ENCODE results near the gene KIF2C. TPM values are rescaled to one million over a fixed set of nuclear protein-coding genes. Genes with fewer than 3 reads are reported as not detected.
A peak's percentile ranks its signal among the peaks of the same experiment; 100 is the strongest.

The KIF2C gene
- total and polyA plus RNA-seq, 2 of the 4 experiments (the other 2 are of a cell fraction), result 31.6 to 45.0 TPM

GRCh38 chr1:44776730-44777068 lies 37.1 kb downstream of the KIF2C start:
- TF ChIP-seq CHD1 (IDR thresholded peaks at IDR 0.05; ENCODE audit: low read depth, low read length) (no peak), POLR2A (IDR thresholded peaks at IDR 0.05; ENCODE audit: low read depth, low read length) (no peak), BHLHE40 (IDR thresholded peaks at IDR 0.05; ENCODE audit: low read depth, low read length) (no peak), SMC3 (IDR thresholded peaks at IDR 0.05; ENCODE audit: low read depth, low read length) (no peak), RAD21 (IDR thresholded peaks at IDR 0.05; ENCODE audit: low read length) (no peak), FOS (IDR thresholded peaks at IDR 0.05; ENCODE audit: low read depth, low read length) (no peak), RCOR1 (IDR thresholded peaks at IDR 0.05; ENCODE audit: insufficient replicate concordance, low read length) (no peak), CEBPB (IDR thresholded peaks at IDR 0.05; ENCODE audit: low read depth, low read length) (no peak), USF2 (IDR thresholded peaks at IDR 0.05; ENCODE audit: low read depth, low read length) (no peak), CTCF (conservative IDR thresholded peaks at IDR 0.05; ENCODE audit: low read depth, low read length) (no peak), MAFK (IDR thresholded peaks at IDR 0.05; ENCODE audit: low read depth, low read length) (no peak), NFE2L2 (IDR thresholded peaks at IDR 0.05; ENCODE audit: low read depth, low read length) (no peak), RFX5 (IDR thresholded peaks at IDR 0.05; ENCODE audit: low read depth, low read length) (no peak), MXI1 (IDR thresholded peaks at IDR 0.05; ENCODE audit: borderline replicate concordance, low read depth, low read length) (no peak), MAZ (IDR thresholded peaks at IDR 0.05; ENCODE audit: borderline replicate concordance, low read depth, low read length) (no peak)
- TF ChIP-seq, protein P1, sequence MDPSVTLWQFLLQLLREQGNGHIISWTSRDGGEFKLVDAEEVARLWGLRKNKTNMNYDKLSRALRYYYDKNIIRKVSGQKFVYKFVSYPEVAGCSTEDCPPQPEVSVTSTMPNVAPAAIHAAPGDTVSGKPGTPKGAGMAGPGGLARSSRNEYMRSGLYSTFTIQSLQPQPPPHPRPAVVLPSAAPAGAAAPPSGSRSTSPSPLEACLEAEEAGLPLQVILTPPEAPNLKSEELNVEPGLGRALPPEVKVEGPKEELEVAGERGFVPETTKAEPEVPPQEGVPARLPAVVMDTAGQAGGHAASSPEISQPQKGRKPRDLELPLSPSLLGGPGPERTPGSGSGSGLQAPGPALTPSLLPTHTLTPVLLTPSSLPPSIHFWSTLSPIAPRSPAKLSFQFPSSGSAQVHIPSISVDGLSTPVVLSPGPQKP (IDR thresholded peaks at IDR 0.05; ENCODE audit: borderline replicate concordance, low read depth, low read length), result no peak
- intact Hi-C loops (cut with micrococcal nuclease) (loop anchor here (2.0 kb wide), 1 partner anchor 46 kb away; the partner anchor contains the start of gene RNU5D-1), in situ Hi-C loops (cut with MboI; ENCODE audit: low sequenced_read_pairs) (no loop called here), dilution Hi-C loops (cut with HindIII; ENCODE audit: low sequenced_read_pairs, unreplicated experiment) (no loop called here)
- no peak overlapping the region for H2BK20ac ChIP-seq (ENCODE audit: low read depth, low read length)
- H3K9me1 ChIP-seq (ENCODE audit: insufficient read depth, low read length), result peaks cover 19% of the 10 kb centered on the region
- ChIA-PET POLR2A (ENCODE audit: unreplicated experiment) (no interaction called here), CTCF (interaction anchor here (1.2 kb wide), 1 partner anchor 23 kb away, joined by 3 read pairs; the partner anchor contains the start of gene PLK3)
- peak overlapping the region; percentile 98 for H3K4me2 ChIP-seq (ENCODE audit: low read depth, low read length)
- H3K4ac ChIP-seq (ENCODE audit: low read depth, low read length), result peak overlapping the region; percentile 92
- H4K5ac ChIP-seq (ENCODE audit: low read depth, low read length), result no peak overlapping the region
- peak overlapping the region; percentile 99 for H2AK9ac ChIP-seq (replicated peaks; ENCODE audit: low read depth, low read length, poor library complexity)
- peak overlapping the region; percentile 93 for H3K14ac ChIP-seq (replicated peaks; ENCODE audit: low read depth, low read length)
- BruUV-seq (replicated peaks), result no TSS peak
- no peaks in the 10 kb centered on the region for H3K27me3 ChIP-seq (ENCODE audit: control insufficient read depth, insufficient read depth, low read length)
- ATAC-seq (ENCODE audit: low read depth) (no peak), DNase-seq (no peak)
- H3K4me3 ChIP-seq (ENCODE audit: insufficient read depth, low read depth, low read length), result peak overlapping the region; percentile 78
- H4K20me1 ChIP-seq (ENCODE audit: insufficient read depth, low read length), result peaks cover 51% of the 10 kb centered on the region
- H4K8ac ChIP-seq (ENCODE audit: low read depth in 2 of 2, low read length in 2 of 2), result no peak overlapping the region
- 42% methylated on average over 4 of the region's 12 CpGs; no CpG with 5 or more reads in 1 of the 2 experiments for WGBS, 2 experiments (ENCODE audit: extremely low coverage in 2 of 2, insufficient read length in 1 of 2)
- H2BK5ac ChIP-seq (ENCODE audit: low read depth, low read length, poor library complexity, severe bottlenecking), result peak overlapping the region; percentile 75
- no peak overlapping the region for H3K18ac ChIP-seq (ENCODE audit: low read depth, low read length)
- peak overlapping the region; percentile 95; the same call in 1 of the 2 replicates for H2AK5ac ChIP-seq (ENCODE audit: low read depth, low read length)
- H3K56ac ChIP-seq (ENCODE audit: extremely low read depth, insufficient read depth, low read length), result peak overlapping the region; percentile 69
- no peak overlapping the region for H2BK120ac ChIP-seq (ENCODE audit: low read depth, low read length)
- H3K23ac ChIP-seq (ENCODE audit: low read depth, low read length), result peak overlapping the region; percentile 89; the same call in 1 of the 2 replicates
- peak overlapping the region; percentile 80 for H3K27ac ChIP-seq (ENCODE audit: insufficient read depth, low read length)
- H3K4me1 ChIP-seq (ENCODE audit: control insufficient read depth, insufficient read depth, low read length), result peaks cover 12% of the 10 kb centered on the region
- H2BK15ac ChIP-seq (ENCODE audit: low read depth, low read length), result no peak overlapping the region
- no peaks in the 10 kb centered on the region for H3K9me3 ChIP-seq (ENCODE audit: control insufficient read depth, insufficient read depth, low read length)
- H3K9ac ChIP-seq (ENCODE audit: low read depth, low read length), result peak overlapping the region; percentile 98
- H2AFZ ChIP-seq (replicated peaks; ENCODE audit: low read length, poor library complexity), result peak overlapping the region; percentile 3
- H3K36me3 ChIP-seq (ENCODE audit: control insufficient read depth, insufficient read depth, low read length), result peaks cover 44% of the 10 kb centered on the region
- H4K91ac ChIP-seq (ENCODE audit: insufficient read depth, low read depth, low read length), result no peak overlapping the region
- peaks cover 17 to 65% of the 10 kb centered on the region in 2 experiments for H3K79me1 ChIP-seq (ENCODE audit: low read depth in 1 of 2, low read length in 2 of 2)

All from IMR-90 (cell line).